LNCaP clone FGC (cell line): Measurements from ENCODE around the gene RNF128.
"Not testable (repeated sequence)": the region's sequence is repeated elsewhere in the genome, so short reads cannot be mapped to it uniquely, and the experiment has no call there.

Experiments used
- DNase-seq: peaks from one replicate; pipeline ENCODE4 v3.0.0-alpha.2; 2011; ENCODE audit warnings: low read depth
- H3K4me3 ChIP-seq: 2 replicates; pipeline ENCODE4 v1.5.1; 2011; ENCODE audit warnings: mild to moderate bottlenecking, low read depth, low read length, control low read depth
- CTCF ChIP-seq: IDR thresholded peaks from 2 replicates; pipeline ENCODE4 v1.5.1; 2012; ENCODE audit warnings: mild to moderate bottlenecking; ENCODE audit not compliant: control insufficient read depth, insufficient read depth; ENCODE audit errors: extremely low read depth

Gene RNF128

GRCh38 chrX:106780664-106781377 is 54.3 kb downstream of the RNF128 start:
- no peak overlapping the region for H3K4me3 ChIP-seq
- TF ChIP-seq CTCF: no peak
- no peak for DNase-seq

- no peak overlapping the region for H3K4me3 ChIP-seq
- DNase-seq: no peak
- TF ChIP-seq CTCF: no peak
These were observed 57.2 kb downstream of the RNF128 start for GRCh38 chrX:106783716-106784115.

GRCh38 chrX:106791495-106791894 is 65.0 kb downstream of the RNF128 start:
- peak; percentile 37 for TF ChIP-seq CTCF
- DNase-seq: no peak
- no peak overlapping the region for H3K4me3 ChIP-seq

GRCh38 chrX:106802063-106802387 is 75.5 kb downstream of the RNF128 start:
- no peak for TF ChIP-seq CTCF
- H3K4me3 ChIP-seq: peak overlapping the region; percentile 75
- no peak for DNase-seq

GRCh38 chrX:106802388-106803275 is 76.1 kb downstream of the RNF128 start, which contains the start of gene TBC1D8B:
Gene TBC1D8B, plus strand, starts transcription at chrX:106802673. Its CDS starts 181 bp downstream, at chrX:106802854.
- TF ChIP-seq CTCF: no peak
- H3K4me3 ChIP-seq: peak within 1 kb of the TSS; percentile 75
- peak; percentile 90 for DNase-seq

GRCh38 chrX:106811131-106811910 is 84.8 kb downstream of the RNF128 start:
- TF ChIP-seq CTCF: no peak
- no peak for DNase-seq
- no peak overlapping the region for H3K4me3 ChIP-seq

- not testable (repeated sequence) for DNase-seq, H3K4me3 ChIP-seq
These were observed 86.4 kb downstream of the RNF128 start for GRCh38 chrX:106812930-106813329.

- not testable (repeated sequence) for DNase-seq, H3K4me3 ChIP-seq
These were observed 87.6 kb downstream of the RNF128 start for GRCh38 chrX:106814093-106814492.
